SK-N-SH treated with all-trans-retinoic acid at 6 μM for 48 hours (cell line): ENCODE measurements around the gene ABHD8.

ENCODE experiments used
- ATAC-seq: fragments of 200-7000 bp; cut with Tn5 transposase; 3 replicates; pipeline ENCODE4 v1.9.1; 2020; ENCODE audit warnings: mild to moderate bottlenecking, moderate library complexity
- ARNTL ChIP-seq: fragments of 450-650 bp; formaldehyde crosslinking; IDR thresholded peaks from 2 replicates; pipeline ENCODE4 v1.5.0; 2020; ENCODE audit warnings: low read depth, mild to moderate bottlenecking, moderate library complexity, borderline replicate concordance
- BACH2 ChIP-seq: fragments of 250-450 bp; sonication (Bioruptor Pico); IDR thresholded peaks from 2 replicates; pipeline ENCODE4 v1.9.0; 2021; ENCODE audit warnings: mild to moderate bottlenecking, borderline replicate concordance
- CSDC2 ChIP-seq: fragments of 250-450 bp; sonication (Bioruptor Pico); IDR thresholded peaks from 2 replicates; pipeline ENCODE4 v1.5.0; 2020; ENCODE audit warnings: mild to moderate bottlenecking, moderate library complexity
- ESRRG ChIP-seq: fragments of 250-450 bp; sonication (Bioruptor Pico); IDR thresholded peaks from 2 replicates; pipeline ENCODE4 v1.6.1; 2021; ENCODE audit warnings: mild to moderate bottlenecking
- GLIS3 ChIP-seq: fragments of 250-450 bp; sonication (Bioruptor Pico); IDR thresholded peaks from 2 replicates; pipeline ENCODE4 v1.5.0; 2020; ENCODE audit warnings: mild to moderate bottlenecking, moderate library complexity
- ISL1 ChIP-seq: fragments of 250-450 bp; sonication (Bioruptor Pico); IDR thresholded peaks from 2 replicates; pipeline ENCODE4 v2.1.2; 2022; ENCODE audit warnings: mild to moderate bottlenecking, moderate library complexity
- OSR1 ChIP-seq: fragments of 250-450 bp; sonication (Bioruptor Pico); IDR thresholded peaks from 2 replicates; pipeline ENCODE4 v1.8.0; 2022; ENCODE audit warnings: moderate library complexity, mild to moderate bottlenecking, inconsistent platforms
- PPARA ChIP-seq: fragments of 250-450 bp; sonication (Bioruptor Pico); IDR thresholded peaks from 2 replicates; pipeline ENCODE4 v1.5.0; 2020; ENCODE audit warnings: mild to moderate bottlenecking, borderline replicate concordance
- RARB ChIP-seq: fragments of 250-450 bp; sonication (Bioruptor Pico); IDR thresholded peaks from 2 replicates; pipeline ENCODE4 v1.8.0; 2021; ENCODE audit warnings: mild to moderate bottlenecking, moderate library complexity
- SNAI2 ChIP-seq: fragments of 250-450 bp; sonication (Bioruptor Pico); IDR thresholded peaks from 2 replicates; pipeline ENCODE4 v1.5.0; 2020; ENCODE audit warnings: mild to moderate bottlenecking, moderate library complexity
- TCF4 ChIP-seq: fragments of 250-450 bp; sonication (Bioruptor Pico); IDR thresholded peaks from 2 replicates; pipeline ENCODE4 v1.8.0; 2021; ENCODE audit warnings: mild to moderate bottlenecking, moderate library complexity, borderline replicate concordance
- TOX ChIP-seq: fragments of 250-450 bp; sonication (Bioruptor Pico); IDR thresholded peaks from 2 replicates; pipeline ENCODE4 v1.8.0; 2021; ENCODE audit warnings: mild to moderate bottlenecking, moderate library complexity, borderline replicate concordance
- ZC3H10 ChIP-seq: fragments of 250-450 bp; sonication (Bioruptor Pico); IDR thresholded peaks from 2 replicates; pipeline ENCODE4 v1.5.1; 2021; ENCODE audit warnings: mild to moderate bottlenecking, moderate library complexity
- ZFP30 ChIP-seq: fragments of 450-650 bp; formaldehyde crosslinking; IDR thresholded peaks from 2 replicates; pipeline ENCODE4 v1.5.0; 2022; ENCODE audit warnings: mild to moderate bottlenecking, moderate library complexity
- ZNF565 ChIP-seq: fragments of 450-650 bp; formaldehyde crosslinking; conservative IDR thresholded peaks from 2 replicates; pipeline ENCODE4 v1.5.0; 2020; ENCODE audit warnings: low read depth, mild to moderate bottlenecking, moderate library complexity
- ZNF8 ChIP-seq: fragments of 450-650 bp; formaldehyde crosslinking; IDR thresholded peaks from 2 replicates; pipeline ENCODE4 v1.5.0; 2020; ENCODE audit warnings: mild to moderate bottlenecking, moderate library complexity
- TF ChIP-seq, protein P1 (sequence below): fragments of 250-450 bp; sonication (Bioruptor Pico); IDR thresholded peaks from 2 replicates; pipeline ENCODE4 v1.5.1; 2021; ENCODE audit warnings: mild to moderate bottlenecking, moderate library complexity
- TF ChIP-seq, protein P2 (sequence below): fragments of 250-450 bp; sonication (Bioruptor Pico); IDR thresholded peaks from 2 replicates; pipeline ENCODE4 v1.8.0; 2020; ENCODE audit warnings: mild to moderate bottlenecking, moderate library complexity, borderline replicate concordance
- TF ChIP-seq, protein P3 (sequence below): fragments of 250-450 bp; sonication (Bioruptor Pico); IDR thresholded peaks from 2 replicates; pipeline ENCODE4 v1.8.0; 2021; ENCODE audit warnings: low read depth, mild to moderate bottlenecking, moderate library complexity, borderline replicate concordance
- TF ChIP-seq, protein P4 (sequence below): fragments of 250-450 bp; sonication (Bioruptor Pico); IDR thresholded peaks from 2 replicates; pipeline ENCODE4 v1.5.0; 2020; ENCODE audit warnings: mild to moderate bottlenecking, moderate library complexity

ABHD8 gene

DNA sequence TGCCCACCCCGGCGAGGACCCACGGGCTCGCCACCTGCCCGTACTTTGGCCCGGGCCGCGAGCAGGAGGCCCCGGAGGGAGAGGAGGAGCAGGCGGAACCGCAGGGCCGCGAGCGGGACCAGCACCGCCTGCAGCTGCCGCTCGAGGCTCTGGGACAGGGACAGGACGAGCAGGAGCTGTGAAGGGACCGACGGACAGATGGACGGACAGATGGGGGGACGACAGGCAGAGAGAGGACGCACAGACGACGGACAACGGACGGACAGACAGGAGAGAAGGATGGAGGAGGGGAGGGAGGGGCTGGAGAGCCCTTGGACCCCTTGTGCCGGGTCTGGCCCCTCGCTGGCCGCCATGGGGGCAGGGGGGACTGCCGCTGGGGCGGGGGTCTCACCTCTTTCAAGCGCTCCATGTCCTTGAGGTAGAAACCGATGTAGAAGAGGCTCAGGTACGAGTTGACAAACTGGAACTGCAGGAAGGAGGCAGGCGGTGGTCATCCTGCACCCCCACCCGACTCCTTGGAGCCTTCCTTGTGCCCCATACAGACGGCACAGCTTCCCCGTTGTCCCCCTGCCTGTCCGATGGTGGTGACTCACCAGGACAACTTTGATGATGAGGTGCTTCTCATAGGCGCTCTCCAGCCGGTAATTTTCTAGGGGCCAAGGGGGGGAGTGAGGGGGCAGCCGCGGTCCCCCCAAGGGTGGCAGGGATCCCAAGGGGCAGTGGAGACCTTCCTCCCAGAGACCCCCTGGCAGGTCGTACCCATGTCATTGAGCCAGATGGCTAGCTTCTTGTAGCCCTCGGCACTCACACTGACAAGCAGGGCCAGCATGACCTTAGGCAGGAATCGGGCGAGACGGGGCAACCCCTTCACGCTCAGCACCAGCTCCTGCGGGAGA lies 26.4 kb upstream of the ABHD8 start:
- TF ChIP-seq SNAI2 (CRISPR knock-in tag) = no peak

DNA sequence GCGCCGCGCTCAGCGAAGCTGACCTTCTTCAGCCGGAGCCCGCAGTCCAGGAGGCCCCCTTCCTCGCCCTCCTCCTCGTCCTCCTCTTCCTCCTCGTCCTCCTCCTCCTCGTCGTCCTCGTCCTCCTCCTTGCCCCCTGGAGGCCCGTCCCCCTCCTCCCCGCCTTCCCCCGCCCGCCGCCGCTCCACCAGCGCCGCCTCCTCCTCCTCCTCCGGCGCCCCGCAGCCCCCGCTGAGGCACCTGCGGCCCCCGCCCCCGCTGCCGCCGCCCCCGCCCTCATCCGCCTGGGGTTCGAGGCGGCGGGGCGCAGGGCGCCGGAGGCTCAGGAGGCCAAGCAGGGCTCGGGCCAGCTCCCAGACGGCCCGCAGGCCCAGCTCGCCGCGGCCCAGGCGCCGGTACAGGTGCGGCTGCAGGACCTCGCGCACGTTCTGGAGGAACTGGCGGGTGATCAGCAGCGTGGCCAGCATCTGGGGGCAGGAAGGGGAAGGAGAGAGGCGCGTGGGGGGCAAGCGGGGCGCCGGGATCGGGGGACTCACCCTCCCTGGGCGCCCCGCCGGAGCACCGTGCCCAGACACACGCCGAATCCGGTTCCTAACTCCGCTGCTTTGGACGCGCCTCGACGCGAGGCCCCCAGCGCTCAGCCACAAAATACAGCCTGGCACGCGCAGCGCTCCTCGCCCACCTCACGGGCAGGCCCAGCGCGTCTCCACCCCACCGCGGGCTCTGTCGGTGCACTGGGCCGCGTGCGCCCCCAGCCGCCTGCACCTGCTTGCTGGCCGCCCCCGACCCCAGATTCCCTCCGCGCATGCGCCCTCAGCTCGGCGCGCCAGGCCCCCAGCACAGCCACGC lies 25.5 kb upstream of the ABHD8 start:
- no peak for ATAC-seq
- TF ChIP-seq PPARA (no peak), ZC3H10 (no peak), ARNTL (no peak), ZNF565 (CRISPR knock-in tag) (no peak), ISL1 (CRISPR knock-in tag) (no peak), ZFP30 (CRISPR knock-in tag) (no peak), OSR1 (CRISPR knock-in tag) (no peak), TCF4 (CRISPR knock-in tag) (no peak), GLIS3 (CRISPR knock-in tag) (no peak), ZNF8 (CRISPR knock-in tag) (no peak), RARB (no peak), BACH2 (no peak)
- TF ChIP-seq, protein P1, sequence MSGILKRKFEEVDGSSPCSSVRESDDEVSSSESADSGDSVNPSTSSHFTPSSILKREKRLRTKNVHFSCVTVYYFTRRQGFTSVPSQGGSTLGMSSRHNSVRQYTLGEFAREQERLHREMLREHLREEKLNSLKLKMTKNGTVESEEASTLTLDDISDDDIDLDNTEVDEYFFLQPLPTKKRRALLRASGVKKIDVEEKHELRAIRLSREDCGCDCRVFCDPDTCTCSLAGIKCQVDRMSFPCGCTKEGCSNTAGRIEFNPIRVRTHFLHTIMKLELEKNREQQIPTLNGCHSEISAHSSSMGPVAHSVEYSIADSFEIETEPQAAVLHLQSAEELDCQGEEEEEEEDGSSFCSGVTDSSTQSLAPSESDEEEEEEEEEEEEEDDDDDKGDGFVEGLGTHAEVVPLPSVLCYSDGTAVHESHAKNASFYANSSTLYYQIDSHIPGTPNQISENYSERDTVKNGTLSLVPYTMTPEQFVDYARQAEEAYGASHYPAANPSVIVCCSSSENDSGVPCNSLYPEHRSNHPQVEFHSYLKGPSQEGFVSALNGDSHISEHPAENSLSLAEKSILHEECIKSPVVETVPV (CRISPR knock-in tag) = no peak
- TF ChIP-seq, protein P2, sequence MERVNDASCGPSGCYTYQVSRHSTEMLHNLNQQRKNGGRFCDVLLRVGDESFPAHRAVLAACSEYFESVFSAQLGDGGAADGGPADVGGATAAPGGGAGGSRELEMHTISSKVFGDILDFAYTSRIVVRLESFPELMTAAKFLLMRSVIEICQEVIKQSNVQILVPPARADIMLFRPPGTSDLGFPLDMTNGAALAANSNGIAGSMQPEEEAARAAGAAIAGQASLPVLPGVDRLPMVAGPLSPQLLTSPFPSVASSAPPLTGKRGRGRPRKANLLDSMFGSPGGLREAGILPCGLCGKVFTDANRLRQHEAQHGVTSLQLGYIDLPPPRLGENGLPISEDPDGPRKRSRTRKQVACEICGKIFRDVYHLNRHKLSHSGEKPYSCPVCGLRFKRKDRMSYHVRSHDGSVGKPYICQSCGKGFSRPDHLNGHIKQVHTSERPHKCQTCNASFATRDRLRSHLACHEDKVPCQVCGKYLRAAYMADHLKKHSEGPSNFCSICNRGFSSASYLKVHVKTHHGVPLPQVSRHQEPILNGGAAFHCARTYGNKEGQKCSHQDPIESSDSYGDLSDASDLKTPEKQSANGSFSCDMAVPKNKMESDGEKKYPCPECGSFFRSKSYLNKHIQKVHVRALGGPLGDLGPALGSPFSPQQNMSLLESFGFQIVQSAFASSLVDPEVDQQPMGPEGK = no peak
- TF ChIP-seq, protein P3, sequence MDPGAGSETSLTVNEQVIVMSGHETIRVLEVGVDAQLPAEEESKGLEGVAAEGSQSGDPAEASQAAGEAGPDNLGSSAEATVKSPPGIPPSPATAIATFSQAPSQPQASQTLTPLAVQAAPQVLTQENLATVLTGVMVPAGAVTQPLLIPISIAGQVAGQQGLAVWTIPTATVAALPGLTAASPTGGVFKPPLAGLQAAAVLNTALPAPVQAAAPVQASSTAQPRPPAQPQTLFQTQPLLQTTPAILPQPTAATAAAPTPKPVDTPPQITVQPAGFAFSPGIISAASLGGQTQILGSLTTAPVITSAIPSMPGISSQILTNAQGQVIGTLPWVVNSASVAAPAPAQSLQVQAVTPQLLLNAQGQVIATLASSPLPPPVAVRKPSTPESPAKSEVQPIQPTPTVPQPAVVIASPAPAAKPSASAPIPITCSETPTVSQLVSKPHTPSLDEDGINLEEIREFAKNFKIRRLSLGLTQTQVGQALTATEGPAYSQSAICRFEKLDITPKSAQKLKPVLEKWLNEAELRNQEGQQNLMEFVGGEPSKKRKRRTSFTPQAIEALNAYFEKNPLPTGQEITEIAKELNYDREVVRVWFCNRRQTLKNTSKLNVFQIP (CRISPR knock-in tag) = no peak

More for the DNA sequence above, 26.4 kb upstream of the ABHD8 start:
- ATAC-seq = no peak

DNA sequence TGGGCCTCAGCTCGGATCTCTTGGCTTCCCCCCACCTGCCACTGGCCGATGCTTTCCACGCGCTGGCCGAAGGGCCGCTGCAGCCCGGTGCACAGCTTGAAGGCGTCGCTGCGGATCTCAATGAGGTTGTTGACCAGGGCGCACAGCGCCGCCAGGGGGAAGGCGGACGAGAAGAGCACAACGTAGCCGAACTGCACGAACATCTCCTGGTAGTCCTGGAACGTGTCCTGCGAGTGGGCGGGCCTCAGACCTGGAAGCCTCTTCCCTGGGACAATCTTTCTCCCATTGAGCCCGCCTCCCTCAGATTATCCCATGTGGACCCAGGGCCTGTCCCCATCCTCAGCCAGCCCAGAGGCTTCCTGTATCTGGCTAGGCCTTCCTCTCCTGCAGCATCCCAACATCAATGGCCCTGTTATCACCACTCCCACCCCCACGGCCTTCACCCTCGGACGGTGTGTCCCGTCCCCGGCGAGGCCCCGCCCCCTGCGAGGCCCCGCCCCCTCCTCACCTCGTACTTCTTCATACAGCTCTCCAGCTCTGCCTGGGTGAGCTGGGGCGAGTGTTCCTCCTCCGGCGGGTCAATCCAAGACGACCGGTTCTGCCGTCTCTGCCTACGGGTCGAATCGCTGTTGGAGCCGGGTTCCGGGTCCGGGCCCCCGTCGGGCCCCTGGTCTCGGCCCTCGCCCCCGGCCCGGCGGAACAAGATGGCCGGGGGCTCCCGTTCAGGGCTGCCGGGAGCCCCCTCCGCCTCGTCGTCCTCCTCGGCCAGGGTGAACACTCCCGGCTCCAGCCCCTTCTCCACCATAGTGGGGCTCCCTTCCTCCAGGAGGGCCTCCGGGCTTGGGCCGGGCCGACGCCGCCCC lies 24.7 kb upstream of the ABHD8 start:
- peak; percentile 32; the same call in 2 of the 3 replicates for ATAC-seq
- TF ChIP-seq, protein P1 (CRISPR knock-in tag) = no peak
- TF ChIP-seq ISL1 (CRISPR knock-in tag) = no peak
- TF ChIP-seq, protein P4, sequence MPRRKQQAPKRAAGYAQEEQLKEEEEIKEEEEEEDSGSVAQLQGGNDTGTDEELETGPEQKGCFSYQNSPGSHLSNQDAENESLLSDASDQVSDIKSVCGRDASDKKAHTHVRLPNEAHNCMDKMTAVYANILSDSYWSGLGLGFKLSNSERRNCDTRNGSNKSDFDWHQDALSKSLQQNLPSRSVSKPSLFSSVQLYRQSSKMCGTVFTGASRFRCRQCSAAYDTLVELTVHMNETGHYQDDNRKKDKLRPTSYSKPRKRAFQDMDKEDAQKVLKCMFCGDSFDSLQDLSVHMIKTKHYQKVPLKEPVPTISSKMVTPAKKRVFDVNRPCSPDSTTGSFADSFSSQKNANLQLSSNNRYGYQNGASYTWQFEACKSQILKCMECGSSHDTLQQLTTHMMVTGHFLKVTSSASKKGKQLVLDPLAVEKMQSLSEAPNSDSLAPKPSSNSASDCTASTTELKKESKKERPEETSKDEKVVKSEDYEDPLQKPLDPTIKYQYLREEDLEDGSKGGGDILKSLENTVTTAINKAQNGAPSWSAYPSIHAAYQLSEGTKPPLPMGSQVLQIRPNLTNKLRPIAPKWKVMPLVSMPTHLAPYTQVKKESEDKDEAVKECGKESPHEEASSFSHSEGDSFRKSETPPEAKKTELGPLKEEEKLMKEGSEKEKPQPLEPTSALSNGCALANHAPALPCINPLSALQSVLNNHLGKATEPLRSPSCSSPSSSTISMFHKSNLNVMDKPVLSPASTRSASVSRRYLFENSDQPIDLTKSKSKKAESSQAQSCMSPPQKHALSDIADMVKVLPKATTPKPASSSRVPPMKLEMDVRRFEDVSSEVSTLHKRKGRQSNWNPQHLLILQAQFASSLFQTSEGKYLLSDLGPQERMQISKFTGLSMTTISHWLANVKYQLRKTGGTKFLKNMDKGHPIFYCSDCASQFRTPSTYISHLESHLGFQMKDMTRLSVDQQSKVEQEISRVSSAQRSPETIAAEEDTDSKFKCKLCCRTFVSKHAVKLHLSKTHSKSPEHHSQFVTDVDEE (CRISPR knock-in tag) = no peak
- TF ChIP-seq ESRRG (CRISPR knock-in tag) = no peak
- no peak for TF ChIP-seq TCF4 (CRISPR knock-in tag)
- TF ChIP-seq CSDC2 (CRISPR knock-in tag) = no peak
- no peak for TF ChIP-seq RARB
- TF ChIP-seq TOX = no peak
- TF ChIP-seq, protein P2 = no peak
- no peak for TF ChIP-seq BACH2
- TF ChIP-seq, protein P3 (CRISPR knock-in tag) = no peak
